Body of pancreas (tissue), 4 donors: ENCODE results near the gene KMT5C.

Source experiments
- CTCF ChIP-seq, 7 experiments: fragments of 450-650 bp in 4 of 7; fragments of 200-600 bp in 3 of 7; sonication (generic) in 3 of 7; IDR thresholded peaks; one replicate each; pipeline ENCODE4 v1.5.1; 2016 to 2019; ENCODE audit warnings: antibody characterized with exemption in 7 of 7
- POLR2A ChIP-seq, 3 donors: fragments of 450-650 bp; IDR thresholded peaks; one replicate each; pipeline ENCODE4 v1.6.1; 2016; ENCODE audit warnings: antibody characterized with exemption in 3 of 3, mild to moderate bottlenecking in 2 of 3

GRCh38 chr19:55319785-55320184 is 19.9 kb upstream of the KMT5C start:
- TF ChIP-seq POLR2A (IDR thresholded peaks at IDR 0.05) = no peak
- TF ChIP-seq CTCF (IDR thresholded peaks at IDR 0.05) = no peak
